HCT116 (cell line): Measurements from ENCODE around the gene PDHB. TPM values are rescaled to one million over a fixed set of nuclear protein-coding genes. Genes with fewer than 3 reads are reported as not detected.

Experiments
- ATAC-seq: fragments of 200-7000 bp; cut with Tn5 transposase; 2 replicates; pipeline ENCODE4 v1.9.1; 2020; ENCODE audit warnings: mild to moderate bottlenecking, moderate library complexity
- BruUV-seq: library from RNA; stranded (reverse); fragments of 400-500 nt; replicated peaks from 2 replicates; lab custom pipeline; 2021; lab: Mats Ljungman, UMichigan
- CTCF ChIA-PET: fragments of 300-600 bp; sonication (Branson Sonifier 250); formaldehyde crosslinking; loops from one replicate; lab custom pipeline; 2021; ENCODE audit warnings: antibody characterized with exemption; lab: Charles Lee
- POLR2A ChIA-PET: fragments of 300-600, 350-600 bp; sonication (Branson Sonifier 250); formaldehyde crosslinking; loops from one replicate; lab custom pipeline; 2021; ENCODE audit warnings: antibody characterized with exemption; lab: Charles Lee
- RAD21 ChIA-PET, 2 experiments: fragments of 300-600 bp; sonication (Branson Sonifier 250); formaldehyde crosslinking; loops; one replicate each; lab custom pipeline; 2023; ENCODE audit warnings: low total read pairs in 2 of 2; ENCODE audit not compliant: uncharacterized antibody in 2 of 2, unreplicated experiment in 2 of 2, low non-redundant PET in 1 of 2; lab: Charles Lee
- DNase-seq: peaks from one replicate; pipeline ENCODE4 v3.0.0-alpha.2; 2010; ENCODE audit warnings: low read depth, low spot score
- H2AFZ ChIP-seq: fragments of 200-600 bp; shearing (Covaris generic), sonication (generic); 2 replicates; pipeline ENCODE4 v1.6.1; 2017; ENCODE audit warnings: low read depth, mixed run types, mixed read lengths, antibody characterized with exemption, low read length; ENCODE audit not compliant: poor library complexity, severe bottlenecking
- H3K27ac ChIP-seq: 2 replicates; pipeline ENCODE4 v1.5.1; 2012; ENCODE audit warnings: low read depth, low read length
- H3K27me3 ChIP-seq: fragments of 200-600 bp; sonication (generic); 2 replicates; pipeline ENCODE4 v1.6.1; 2016; ENCODE audit warnings: mixed run types, low read length, mixed read lengths; ENCODE audit not compliant: insufficient read depth
- H3K36me3 ChIP-seq, 2 experiments: fragments of 200-500 bp in 1 of 2; fragments of 200-600 bp in 1 of 2; sonication (Bioruptor generic) in 1 of 2; sonication (generic) in 1 of 2; 2 replicates each; pipeline versions ENCODE4 v1.5.1 to v1.6.1; 2014 to 2016; ENCODE audit warnings: low read length in 2 of 2, inconsistent platforms in 1 of 2, mixed read lengths in 1 of 2, mixed run types in 1 of 2; ENCODE audit not compliant: insufficient read depth in 2 of 2, control insufficient read depth in 1 of 2
- H3K4me1 ChIP-seq, 2 experiments: fragments of 200-600 bp in 1 of 2; sonication (generic) in 1 of 2; 2 replicates each; pipeline versions ENCODE4 v1.5.1 to v1.6.1; 2012 to 2017; ENCODE audit warnings: low read length in 2 of 2, inconsistent platforms in 1 of 2, mild to moderate bottlenecking in 1 of 2, mixed read lengths in 1 of 2, mixed run types in 1 of 2, moderate library complexity in 1 of 2; ENCODE audit not compliant: insufficient read depth in 2 of 2, control insufficient read depth in 1 of 2
- H3K4me2 ChIP-seq: fragments of 200-600 bp; sonication (generic); 2 replicates; pipeline ENCODE4 v1.6.1; 2017; ENCODE audit warnings: mixed run types, low read length, mixed read lengths
- H3K4me3 ChIP-seq, 2 experiments: fragments of 200-600 bp in 1 of 2; sonication (generic) in 1 of 2; replicated peaks in 1 of 2; 2 replicates each; pipeline ENCODE4 v1.5.1; 2011 to 2016; ENCODE audit warnings: low read length in 2 of 2, control low read depth in 1 of 2, low read depth in 1 of 2, mild to moderate bottlenecking in 1 of 2, mixed read lengths in 1 of 2, mixed run types in 1 of 2
- H3K79me2 ChIP-seq: fragments of 200-600 bp; sonication (generic); 2 replicates; pipeline ENCODE4 v1.6.1; 2017; ENCODE audit warnings: mild to moderate bottlenecking, mixed run types, low read length, moderate library complexity, mixed read lengths; ENCODE audit not compliant: insufficient read depth
- H3K9ac ChIP-seq: fragments of 200-600 bp; sonication (generic); 2 replicates; pipeline ENCODE4 v1.6.1; 2016; ENCODE audit warnings: low read length, mixed read lengths
- H3K9me2 ChIP-seq: fragments of 200-600 bp; sonication (generic), shearing (Covaris generic); 2 replicates; pipeline ENCODE4 v1.6.1; 2017; ENCODE audit warnings: mixed run types, mild to moderate bottlenecking, moderate library complexity; ENCODE audit not compliant: insufficient read depth
- H3K9me3 ChIP-seq, 2 experiments: fragments of 200-500 bp in 1 of 2; fragments of 200-600 bp in 1 of 2; sonication (Bioruptor generic) in 1 of 2; sonication (generic) in 1 of 2; 2 replicates each; pipeline ENCODE4 v1.6.1; 2014 to 2017; ENCODE audit warnings: low read length in 2 of 2, mixed read lengths in 2 of 2, inconsistent platforms in 1 of 2, low read depth in 1 of 2, mild to moderate bottlenecking in 1 of 2, mixed run types in 1 of 2, moderate library complexity in 1 of 2; ENCODE audit not compliant: control insufficient read depth in 1 of 2, insufficient read depth in 1 of 2
- H4K20me1 ChIP-seq: fragments of 200-600 bp; sonication (generic), shearing (Covaris generic); 2 replicates; pipeline ENCODE4 v1.6.1; 2017; ENCODE audit warnings: mixed run types, mild to moderate bottlenecking, moderate library complexity; ENCODE audit not compliant: insufficient read depth
- CEBPB ChIP-seq: IDR thresholded peaks from 2 replicates; pipeline ENCODE4 v1.6.1; 2012; ENCODE audit warnings: low read depth
- ELF1 ChIP-seq: IDR thresholded peaks from 2 replicates; pipeline ENCODE4 v1.6.1; 2012; ENCODE audit warnings: low read depth, borderline replicate concordance
- EZH2 ChIP-seq: fragments of 200-600 bp; sonication (generic); IDR thresholded peaks from 2 replicates; pipeline ENCODE4 v1.6.1; 2017; ENCODE audit warnings: antibody characterized with exemption, mixed run types
- FOSL1 ChIP-seq: IDR thresholded peaks from 2 replicates; pipeline ENCODE4 v1.6.1; 2012; ENCODE audit warnings: low read depth
- JUND ChIP-seq: IDR thresholded peaks from 2 replicates; pipeline ENCODE4 v1.6.1; 2012
- POLR2A ChIP-seq: IDR thresholded peaks from 2 replicates; pipeline ENCODE4 v1.7.0; 2011; ENCODE audit warnings: borderline replicate concordance; ENCODE audit not compliant: insufficient read depth, insufficient read length; ENCODE audit errors: extremely low read depth
- SIN3A ChIP-seq: IDR thresholded peaks from 2 replicates; pipeline ENCODE4 v1.6.1; 2012; ENCODE audit warnings: low read depth
- YY1 ChIP-seq: IDR thresholded peaks from 2 replicates; pipeline ENCODE4 v1.6.1; 2011; ENCODE audit warnings: low read length, low read depth, moderate library complexity, mild to moderate bottlenecking; ENCODE audit not compliant: insufficient replicate concordance; ENCODE audit errors: extremely low read depth
- ZFX ChIP-seq: fragments of 450-650 bp; IDR thresholded peaks from 2 replicates; pipeline ENCODE4 v1.6.1; 2017
- ZNF274 ChIP-seq: fragments of 200-500 bp; sonication (Bioruptor generic); IDR thresholded peaks from 2 replicates; pipeline ENCODE4 v1.6.1; 2014; ENCODE audit warnings: mild to moderate bottlenecking, low read depth, low read length, inconsistent platforms
- intact Hi-C: fragments of 100-400 bp; cut with micrococcal nuclease; formaldehyde crosslinking; loops from 2 replicates; pipeline ENCODE4 v1.10.0; 2022
- total RNA-seq: library from RNA; stranded (reverse); gene quantifications from one replicate; pipeline ENCODE4 v1.2.1, GENCODE V29; 2021; ENCODE audit not compliant: unreplicated experiment
- TF ChIP-seq, protein P1 (sequence below): IDR thresholded peaks from 2 replicates; pipeline ENCODE4 v1.6.1; 2012; ENCODE audit warnings: low read depth
- TF ChIP-seq, protein P2 (sequence below): IDR thresholded peaks from 2 replicates; pipeline ENCODE4 v1.6.1; 2012
- TF ChIP-seq, protein P3 (sequence below): IDR thresholded peaks from 2 replicates; pipeline ENCODE4 v1.6.1; 2012
- TF ChIP-seq, protein P4 (sequence below), 3 experiments: fragments of 200-600 bp in 1 of 3; sonication (generic) in 1 of 3; IDR thresholded peaks in 2 of 3; conservative IDR thresholded peaks in 1 of 3; 2 replicates each; pipeline ENCODE4 v1.5.1; 2012 to 2017; ENCODE audit warnings: low read depth in 2 of 3, low read length in 2 of 3, antibody characterized with exemption in 1 of 3, borderline replicate concordance in 1 of 3, control low read depth in 1 of 3, mild to moderate bottlenecking in 1 of 3, mixed read lengths in 1 of 3, mixed run types in 1 of 3, moderate library complexity in 1 of 3; ENCODE audit not compliant: insufficient read depth in 1 of 3

The PDHB gene
- total RNA-seq, 1 experiment from 2014 or later: 60.2 TPM

DNA sequence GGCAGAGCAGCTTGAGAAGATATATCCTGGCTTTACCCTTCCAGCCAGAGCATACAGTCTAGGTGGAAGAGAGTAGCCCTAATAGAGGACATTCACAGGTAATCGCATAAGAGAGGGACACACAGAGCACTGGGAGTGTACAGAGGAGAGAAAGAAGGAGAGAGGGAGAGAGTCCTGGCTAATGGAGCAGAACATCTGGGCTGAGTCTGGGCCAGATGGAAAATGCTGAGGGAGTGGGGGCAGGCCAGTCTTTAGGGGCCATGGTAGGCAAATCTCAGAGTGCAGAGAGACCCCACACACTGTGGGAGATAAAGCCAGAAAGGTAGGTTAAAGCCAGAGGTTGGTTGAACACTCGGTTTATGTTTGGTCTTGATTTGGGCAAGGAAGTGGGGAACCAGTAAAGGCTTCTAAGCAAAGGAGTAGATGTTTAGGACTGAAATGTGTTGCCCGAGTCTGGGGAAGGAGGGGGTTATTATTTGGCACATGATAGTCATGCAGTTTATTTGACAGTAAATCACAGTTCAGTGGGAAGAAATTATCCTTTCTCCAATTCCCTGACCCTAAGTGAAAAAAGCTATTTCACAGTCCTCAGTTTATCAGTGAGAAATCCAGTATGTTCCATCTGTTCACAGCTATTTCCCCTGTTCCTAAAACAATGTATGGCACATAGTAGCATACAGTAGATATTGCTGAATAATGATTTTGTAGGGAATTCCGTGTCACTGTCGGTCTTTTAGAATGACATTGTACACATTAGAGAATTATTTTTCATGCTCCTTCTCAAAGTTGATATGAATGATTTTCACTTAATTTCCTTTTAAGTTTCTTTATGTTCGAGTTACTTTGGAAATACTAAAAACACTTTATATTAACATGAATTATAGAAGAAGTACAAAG lies 45.7 kb downstream of the PDHB start:
- no peak overlapping the region for H3K4me2 ChIP-seq
- BruUV-seq: no TSS peak

More for the DNA sequence above, 45.7 kb downstream of the PDHB start:
- Histone ChIP-seq H3K27me3 (no peaks in the 10 kb centered on the region), H3K36me3 (no peaks in the 10 kb centered on the region), H3K4me1 (peaks cover 5 to 17% of the 10 kb centered on the region in 2 experiments), H3K9me2 (no peaks in the 10 kb centered on the region), H4K20me1 (no peaks in the 10 kb centered on the region), H3K4me3 (no peak overlapping the region), H2AFZ (no peak overlapping the region), H3K79me2 (no peaks in the 10 kb centered on the region), H3K9ac (no peak overlapping the region), H3K27ac (no peak overlapping the region), H3K9me3 (no peaks in the 10 kb centered on the region)
- intact Hi-C loops: no loop called here
- CTCF ChIA-PET: no interaction called here
- no peak for ATAC-seq
- no peak for DNase-seq
- RAD21 ChIA-PET: no interaction called here
- TF ChIP-seq, protein P1, sequence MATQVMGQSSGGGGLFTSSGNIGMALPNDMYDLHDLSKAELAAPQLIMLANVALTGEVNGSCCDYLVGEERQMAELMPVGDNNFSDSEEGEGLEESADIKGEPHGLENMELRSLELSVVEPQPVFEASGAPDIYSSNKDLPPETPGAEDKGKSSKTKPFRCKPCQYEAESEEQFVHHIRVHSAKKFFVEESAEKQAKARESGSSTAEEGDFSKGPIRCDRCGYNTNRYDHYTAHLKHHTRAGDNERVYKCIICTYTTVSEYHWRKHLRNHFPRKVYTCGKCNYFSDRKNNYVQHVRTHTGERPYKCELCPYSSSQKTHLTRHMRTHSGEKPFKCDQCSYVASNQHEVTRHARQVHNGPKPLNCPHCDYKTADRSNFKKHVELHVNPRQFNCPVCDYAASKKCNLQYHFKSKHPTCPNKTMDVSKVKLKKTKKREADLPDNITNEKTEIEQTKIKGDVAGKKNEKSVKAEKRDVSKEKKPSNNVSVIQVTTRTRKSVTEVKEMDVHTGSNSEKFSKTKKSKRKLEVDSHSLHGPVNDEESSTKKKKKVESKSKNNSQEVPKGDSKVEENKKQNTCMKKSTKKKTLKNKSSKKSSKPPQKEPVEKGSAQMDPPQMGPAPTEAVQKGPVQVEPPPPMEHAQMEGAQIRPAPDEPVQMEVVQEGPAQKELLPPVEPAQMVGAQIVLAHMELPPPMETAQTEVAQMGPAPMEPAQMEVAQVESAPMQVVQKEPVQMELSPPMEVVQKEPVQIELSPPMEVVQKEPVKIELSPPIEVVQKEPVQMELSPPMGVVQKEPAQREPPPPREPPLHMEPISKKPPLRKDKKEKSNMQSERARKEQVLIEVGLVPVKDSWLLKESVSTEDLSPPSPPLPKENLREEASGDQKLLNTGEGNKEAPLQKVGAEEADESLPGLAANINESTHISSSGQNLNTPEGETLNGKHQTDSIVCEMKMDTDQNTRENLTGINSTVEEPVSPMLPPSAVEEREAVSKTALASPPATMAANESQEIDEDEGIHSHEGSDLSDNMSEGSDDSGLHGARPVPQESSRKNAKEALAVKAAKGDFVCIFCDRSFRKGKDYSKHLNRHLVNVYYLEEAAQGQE: no peak
- no peak for TF ChIP-seq FOSL1
- TF ChIP-seq SIN3A: no peak
- TF ChIP-seq CEBPB: no peak
- no peak for TF ChIP-seq EZH2
- TF ChIP-seq JUND: no peak
- TF ChIP-seq, protein P2, sequence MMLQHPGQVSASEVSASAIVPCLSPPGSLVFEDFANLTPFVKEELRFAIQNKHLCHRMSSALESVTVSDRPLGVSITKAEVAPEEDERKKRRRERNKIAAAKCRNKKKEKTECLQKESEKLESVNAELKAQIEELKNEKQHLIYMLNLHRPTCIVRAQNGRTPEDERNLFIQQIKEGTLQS: no peak
- no peak for TF ChIP-seq POLR2A
- no peak for TF ChIP-seq ELF1
- TF ChIP-seq, protein P3, sequence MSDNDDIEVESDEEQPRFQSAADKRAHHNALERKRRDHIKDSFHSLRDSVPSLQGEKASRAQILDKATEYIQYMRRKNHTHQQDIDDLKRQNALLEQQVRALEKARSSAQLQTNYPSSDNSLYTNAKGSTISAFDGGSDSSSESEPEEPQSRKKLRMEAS: no peak
- no peak for TF ChIP-seq ZFX
- TF ChIP-seq ZNF274: no peak
- no peak for TF ChIP-seq YY1
- TF ChIP-seq, protein P4, sequence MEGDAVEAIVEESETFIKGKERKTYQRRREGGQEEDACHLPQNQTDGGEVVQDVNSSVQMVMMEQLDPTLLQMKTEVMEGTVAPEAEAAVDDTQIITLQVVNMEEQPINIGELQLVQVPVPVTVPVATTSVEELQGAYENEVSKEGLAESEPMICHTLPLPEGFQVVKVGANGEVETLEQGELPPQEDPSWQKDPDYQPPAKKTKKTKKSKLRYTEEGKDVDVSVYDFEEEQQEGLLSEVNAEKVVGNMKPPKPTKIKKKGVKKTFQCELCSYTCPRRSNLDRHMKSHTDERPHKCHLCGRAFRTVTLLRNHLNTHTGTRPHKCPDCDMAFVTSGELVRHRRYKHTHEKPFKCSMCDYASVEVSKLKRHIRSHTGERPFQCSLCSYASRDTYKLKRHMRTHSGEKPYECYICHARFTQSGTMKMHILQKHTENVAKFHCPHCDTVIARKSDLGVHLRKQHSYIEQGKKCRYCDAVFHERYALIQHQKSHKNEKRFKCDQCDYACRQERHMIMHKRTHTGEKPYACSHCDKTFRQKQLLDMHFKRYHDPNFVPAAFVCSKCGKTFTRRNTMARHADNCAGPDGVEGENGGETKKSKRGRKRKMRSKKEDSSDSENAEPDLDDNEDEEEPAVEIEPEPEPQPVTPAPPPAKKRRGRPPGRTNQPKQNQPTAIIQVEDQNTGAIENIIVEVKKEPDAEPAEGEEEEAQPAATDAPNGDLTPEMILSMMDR (IDR thresholded peaks at IDR 0.05 in 2 of 3, conservative IDR thresholded peaks at IDR 0.05 in 1 of 3; ENCODE audit: borderline replicate concordance in 1 of 3, insufficient read depth in 1 of 3, low read depth in 2 of 3, low read length in 2 of 3): no peak
- POLR2A ChIA-PET: no interaction called here
